Epithelial cell of prostate (primary cell): ENCODE results near the gene VDAC1.

ENCODE experiments used
- DNase-seq: peaks from one replicate; pipeline ENCODE4 v3.0.0-alpha.2; 2011; ENCODE audit warnings: low read depth, low spot score
- H3K27ac ChIP-seq: fragments of 450-650 bp; 2 replicates; pipeline ENCODE4 v1.5.1; 2017; ENCODE audit warnings: mild to moderate bottlenecking

Gene VDAC1

GRCh38 chr5:133932441-133933168 lies 72.2 kb downstream of the VDAC1 start:
- DNase-seq: no peak
- no peak overlapping the region for H3K27ac ChIP-seq

- H3K27ac ChIP-seq: no peak overlapping the region
- DNase-seq: no peak
These were observed 73.2 kb downstream of the VDAC1 start for GRCh38 chr5:133931546-133931945.

- DNase-seq: no peak
These were observed 74.0 kb downstream of the VDAC1 start for GRCh38 chr5:133930813-133931090.

GRCh38 chr5:133930061-133930812 lies 74.5 kb downstream of the VDAC1 start:
- DNase-seq: no peak

More at GRCh38 chr5:133930813-133931090, 74.0 kb downstream of the VDAC1 start:
- no peak overlapping the region for H3K27ac ChIP-seq

GRCh38 chr5:133928587-133929393 lies 76.0 kb downstream of the VDAC1 start:
- DNase-seq: no peak
- H3K27ac ChIP-seq: no peak overlapping the region

More at GRCh38 chr5:133930061-133930812, 74.5 kb downstream of the VDAC1 start:
- no peak overlapping the region for H3K27ac ChIP-seq

GRCh38 chr5:133927300-133928180 lies 77.2 kb downstream of the VDAC1 start:
- DNase-seq: no peak
- H3K27ac ChIP-seq: no peak overlapping the region

GRCh38 chr5:133926489-133927299 lies 78.1 kb downstream of the VDAC1 start:
- DNase-seq: no peak
- no peak overlapping the region for H3K27ac ChIP-seq

- no peak for DNase-seq
- no peak overlapping the region for H3K27ac ChIP-seq
These were observed 78.8 kb downstream of the VDAC1 start for GRCh38 chr5:133925866-133926488.

GRCh38 chr5:133925269-133925668 lies 79.5 kb downstream of the VDAC1 start:
- no peak overlapping the region for H3K27ac ChIP-seq
- DNase-seq: no peak

GRCh38 chr5:133924221-133924920 lies 80.4 kb downstream of the VDAC1 start:
- DNase-seq: no peak
- H3K27ac ChIP-seq: no peak overlapping the region

- DNase-seq: no peak
- no peak overlapping the region for H3K27ac ChIP-seq
These were observed 82.8 kb downstream of the VDAC1 start for GRCh38 chr5:133921979-133922378.
